Testis (tissue), 2 donors: ENCODE measurements around the gene COPS2.

Source experiments
- CTCF ChIP-seq, 3 experiments: fragments of 450-650 bp in 2 of 3; fragments of 200-600 bp in 1 of 3; sonication (generic) in 1 of 3; IDR thresholded peaks; one replicate each; pipeline ENCODE4 v1.5.1; 2016 to 2019; ENCODE audit warnings: antibody characterized with exemption in 3 of 3, mild to moderate bottlenecking in 2 of 3, moderate library complexity in 1 of 3
- POLR2A ChIP-seq: fragments of 450-650 bp; IDR thresholded peaks from one replicate; pipeline ENCODE4 v1.6.1; 2017; ENCODE audit warnings: antibody characterized with exemption, mild to moderate bottlenecking, moderate library complexity

- TF ChIP-seq POLR2A (no peak), CTCF (IDR thresholded peaks at IDR 0.05) (no peak)
These were observed 39.1 kb downstream of the COPS2 start for GRCh38 chr15:49116108-49116857.
